ENCODE data around the gene METTL16. TPM values are rescaled to one million over a fixed set of nuclear protein-coding genes. Genes with fewer than 3 reads are reported as not detected.

The METTL16 gene
- total and polyA plus RNA-seq, 9 of the 15 experiments (the other 6 are each of a cell fraction or from before 2014, with no cell fraction given): 12.1 to 30.5 (median 19.8) TPM

- TF ChIP-seq MBD1 (CRISPR knock-in tag; IDR thresholded peaks at IDR 0.05) (no peak), POU5F1 (IDR thresholded peaks at IDR 0.05; ENCODE audit: borderline replicate concordance, low read depth, low read length, partially characterized antibody) (no peak), NCOR1 (IDR thresholded peaks at IDR 0.05) (peak; percentile 20; the same call in 1 of the 2 replicates), SMARCE1 (IDR thresholded peaks at IDR 0.05) (peak; percentile 40), ZNF79 (CRISPR knock-in tag; IDR thresholded peaks at IDR 0.05; ENCODE audit: low read depth) (no peak), FOXM1 (IDR thresholded peaks at IDR 0.05; ENCODE audit: low read depth) (no peak), FOXM1 (CRISPR knock-in tag; IDR thresholded peaks at IDR 0.05; ENCODE audit: low read depth) (no peak), YBX1 (IDR thresholded peaks at IDR 0.05) (no peak), MEF2D (tag; conservative IDR thresholded peaks at IDR 0.05; ENCODE audit: low read depth) (no peak), ATF2 (CRISPR knock-in tag; IDR thresholded peaks at IDR 0.05) (no peak), MAZ (CRISPR knock-in tag; conservative IDR thresholded peaks at IDR 0.05 in 1 of 2, IDR thresholded peaks at IDR 0.05 in 1 of 2) (peak in 1 of 2 experiments; percentile 30; a peak in 1 of 4 replicates), SRSF7 (optimal IDR thresholded peaks at IDR 0.05; ENCODE audit: low read depth, low read length) (no peak), SIRT6 (IDR thresholded peaks at IDR 0.05; ENCODE audit: low read depth, low read length) (no peak), NFRKB (IDR thresholded peaks at IDR 0.05; ENCODE audit: low read depth) (peak; percentile 80), EHMT2 (IDR thresholded peaks at IDR 0.05) (no peak), HDAC1 (IDR thresholded peaks at IDR 0.05) (no peak), KDM1A (IDR thresholded peaks at IDR 0.05) (no peak), HBP1 (CRISPR knock-in tag; IDR thresholded peaks at IDR 0.05) (no peak), PREB (CRISPR knock-in tag; IDR thresholded peaks at IDR 0.05) (no peak), BDP1 (IDR thresholded peaks at IDR 0.05; ENCODE audit: insufficient read depth, insufficient read length) (no peak), ZNF124 (CRISPR knock-in tag; IDR thresholded peaks at IDR 0.05) (no peak)
These were observed 112.8 kb downstream of the METTL16 start (continued) for GRCh38 chr17:2398655-2399571.

Data from K562 (cell line).